A673 (cell line): ENCODE measurements around the gene SLC18A2. TPM values are rescaled to one million over a fixed set of nuclear protein-coding genes. Genes with fewer than 3 reads are reported as not detected.

Source experiments
- BruUV-seq: library from RNA; stranded (reverse); fragments of 400-500 nt; replicated peaks from 2 replicates; lab custom pipeline; 2021; lab: Mats Ljungman, UMichigan
- CTCF ChIA-PET: fragments of 300-600 bp; sonication (Branson Sonifier 250); formaldehyde crosslinking; loops from one replicate; lab custom pipeline; 2022; ENCODE audit warnings: antibody characterized with exemption; lab: Charles Lee
- POLR2A ChIA-PET: fragments of 300-600 bp; sonication (Branson Sonifier 250); formaldehyde crosslinking; loops from one replicate; lab custom pipeline; 2022; ENCODE audit warnings: antibody characterized with exemption; ENCODE audit not compliant: low non-redundant PET; lab: Charles Lee
- DNase-seq: peaks from one replicate; pipeline ENCODE4 v3.0.0-alpha.2; 2015; ENCODE audit warnings: low spot score
- H3K27ac ChIP-seq: fragments of 200-600 bp; sonication (generic); 2 replicates; pipeline ENCODE4 v1.5.1; 2016; ENCODE audit warnings: mixed run types, low read depth, mild to moderate bottlenecking, mixed read lengths, antibody characterized with exemption, low read length; ENCODE audit not compliant: poor library complexity, severe bottlenecking
- H3K27me3 ChIP-seq: fragments of 200-600 bp; sonication (generic); replicated peaks from 2 replicates; pipeline ENCODE4 v1.6.1; 2017; ENCODE audit warnings: mixed run types, low read depth, mild to moderate bottlenecking, mixed read lengths, antibody characterized with exemption, low read length; ENCODE audit not compliant: insufficient read depth, poor library complexity
- H3K36me3 ChIP-seq: fragments of 200-600 bp; sonication (generic); 2 replicates; pipeline ENCODE4 v1.6.1; 2016; ENCODE audit warnings: mixed run types, mild to moderate bottlenecking, mixed read lengths, antibody characterized with exemption, low read length; ENCODE audit not compliant: insufficient read depth, poor library complexity, severe bottlenecking
- H3K4me1 ChIP-seq: fragments of 200-600 bp; sonication (generic); 2 replicates; pipeline ENCODE4 v1.6.1; 2017; ENCODE audit warnings: mixed run types, mild to moderate bottlenecking, mixed read lengths, antibody characterized with exemption, low read length; ENCODE audit not compliant: insufficient read depth, poor library complexity, severe bottlenecking
- H3K4me3 ChIP-seq: fragments of 200-600 bp; sonication (generic); 2 replicates; pipeline ENCODE4 v1.5.1; 2016; ENCODE audit warnings: low read depth, mixed run types, mild to moderate bottlenecking, mixed read lengths, low read length; ENCODE audit not compliant: poor library complexity, severe bottlenecking
- H3K9me3 ChIP-seq: fragments of 200-600 bp; sonication (generic); 2 replicates; pipeline ENCODE4 v1.6.1; 2016; ENCODE audit warnings: mixed run types, low read depth, mild to moderate bottlenecking, mixed read lengths, antibody characterized with exemption, low read length; ENCODE audit not compliant: poor library complexity, severe bottlenecking
- CTCF ChIP-seq: fragments of 300-800, 200-600 bp; sonication (generic); conservative IDR thresholded peaks from 2 replicates; pipeline ENCODE4 v1.5.1; 2017; ENCODE audit warnings: low read depth, mild to moderate bottlenecking, antibody characterized with exemption, low read length, moderate library complexity, mixed read lengths
- EZH2 ChIP-seq: fragments of 200-600 bp; sonication (generic); IDR thresholded peaks from 2 replicates; pipeline ENCODE4 v1.6.1; 2017; ENCODE audit warnings: borderline replicate concordance, low read depth, mild to moderate bottlenecking, mixed read lengths, antibody characterized with exemption, low read length; ENCODE audit not compliant: poor library complexity, severe bottlenecking
- intact Hi-C: fragments of 100-400 bp; cut with micrococcal nuclease; formaldehyde crosslinking; loops from one replicate; pipeline ENCODE4 v1.10.0; 2022; ENCODE audit not compliant: unreplicated experiment
- total RNA-seq: library from RNA; stranded (reverse); gene quantifications from 2 replicates; pipeline ENCODE4 v1.2.3, GENCODE V29; 2021

SLC18A2 gene
- total RNA-seq, 1 experiment from 2014 or later, result 0.06 TPM

DNA sequence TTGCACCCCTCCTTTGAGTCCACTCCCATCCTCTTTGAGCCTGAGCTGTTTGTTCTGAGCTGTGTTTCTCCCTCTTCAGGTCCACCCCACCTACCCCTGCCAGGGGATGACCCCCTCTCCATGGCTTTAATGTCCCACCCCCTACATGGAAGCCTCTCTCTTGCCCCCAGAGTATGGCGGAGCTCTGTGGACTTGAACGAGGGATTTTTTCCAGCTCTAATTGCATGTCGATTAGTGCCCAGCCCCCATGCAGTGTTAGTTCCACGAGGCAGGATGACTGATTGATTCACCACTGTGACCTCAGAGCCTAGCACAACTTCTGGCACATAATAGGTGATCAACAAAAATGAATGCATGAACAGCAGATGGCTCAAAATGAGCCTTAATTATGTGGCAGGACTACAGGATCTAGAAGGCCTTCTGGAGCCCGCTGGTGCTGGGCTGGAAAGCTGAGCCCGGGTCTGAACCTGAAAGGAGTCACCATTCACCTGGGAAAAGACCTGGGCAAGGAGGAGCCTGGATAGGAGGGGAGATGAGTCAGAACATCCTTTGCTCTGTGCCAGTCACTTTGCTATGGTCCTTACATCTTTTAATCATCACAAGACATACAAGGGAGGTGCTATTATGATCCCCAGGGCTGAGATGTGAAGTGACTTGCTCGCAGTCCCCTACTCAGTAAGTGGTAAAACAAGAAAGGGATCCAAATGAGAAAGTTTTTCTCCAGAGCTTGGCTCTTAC, 17.1 kb upstream of the SLC18A2 start:
- Histone ChIP-seq H3K4me1 (peaks cover 2% of the 10 kb centered on the region), H3K36me3 (no peaks in the 10 kb centered on the region), H3K27me3 (peaks cover 10% of the 10 kb centered on the region), H3K9me3 (no peaks in the 10 kb centered on the region), H3K4me3 (no peak overlapping the region), H3K27ac (no peak overlapping the region)
- intact Hi-C loops, result no loop called here
- ChIA-PET POLR2A (no interaction called here), CTCF (no interaction called here)
- DNase-seq, result no peak
- TF ChIP-seq EZH2 (no peak), CTCF (no peak)
- BruUV-seq, result no TSS peak

GRCh38 chr10:117224881-117225280, 16.0 kb upstream of the SLC18A2 start:
- peaks cover 20% of the 10 kb centered on the region for H3K27me3 ChIP-seq
- no peak overlapping the region for H3K4me3 ChIP-seq
- no peaks in the 10 kb centered on the region for H3K36me3 ChIP-seq
- TF ChIP-seq EZH2, result no peak
- TF ChIP-seq CTCF, result no peak
- BruUV-seq, result no TSS peak
- DNase-seq, result no peak
- intact Hi-C loops, result no loop called here
- no peaks in the 10 kb centered on the region for H3K9me3 ChIP-seq
- ChIA-PET POLR2A (no interaction called here), CTCF (interaction anchor here (1.5 kb wide), 1 partner anchor 8 kb away, joined by 3 read pairs; no protein-coding TSS in a partner anchor)
- no peak overlapping the region for H3K27ac ChIP-seq
- no peaks in the 10 kb centered on the region for H3K4me1 ChIP-seq

DNA sequence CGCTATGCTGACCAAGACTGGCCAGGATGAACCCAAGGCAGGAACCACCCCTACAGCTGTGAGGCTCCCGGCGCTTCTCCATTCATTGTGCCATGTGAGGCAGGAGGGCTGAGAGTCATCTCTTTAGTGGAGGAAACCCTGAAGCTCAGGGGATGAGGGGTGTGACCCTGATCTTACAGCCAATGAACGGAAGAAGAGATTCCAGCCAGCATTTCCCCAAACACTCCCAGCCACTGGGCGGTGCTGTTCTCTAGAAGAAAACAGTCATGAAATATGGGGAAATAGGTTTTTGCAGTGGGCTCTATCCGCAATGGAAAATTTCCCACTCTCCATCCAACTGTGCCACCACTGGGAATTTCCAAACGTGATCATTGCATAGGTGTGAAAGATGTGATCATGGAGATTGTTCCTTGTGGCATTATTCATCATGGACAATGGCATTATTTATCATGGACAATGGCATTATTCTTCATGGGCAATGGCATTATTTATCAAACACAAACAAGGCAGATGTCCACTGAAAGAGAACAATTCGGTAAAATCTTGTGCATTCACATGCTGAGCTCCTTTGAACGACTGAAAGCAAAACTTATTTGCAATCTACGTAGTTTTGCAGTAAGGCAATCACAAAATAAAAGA, 14.0 kb upstream of the SLC18A2 start:
- ChIA-PET CTCF (interaction anchor here (0.6 to 1.1 kb wide), 3 partner anchors 10 to 388 kb away, joined by 3 to 9 read pairs (median 5); no protein-coding TSS in a partner anchor), POLR2A (interaction anchor here (0.7 kb wide), 1 partner anchor 35 kb away, joined by 3 read pairs; no protein-coding TSS in a partner anchor)
- Histone ChIP-seq H3K4me3 (no peak overlapping the region), H3K27me3 (peaks cover 40% of the 10 kb centered on the region), H3K36me3 (no peaks in the 10 kb centered on the region), H3K4me1 (no peaks in the 10 kb centered on the region), H3K27ac (no peak overlapping the region), H3K9me3 (no peaks in the 10 kb centered on the region)
- TF ChIP-seq CTCF (peak; percentile 74), EZH2 (no peak)
- DNase-seq, result peak; percentile 65
- intact Hi-C loops, result no loop called here
- no TSS peak for BruUV-seq
